ENCODE measurements around the gene SMYD3. TPM values are rescaled to one million over a fixed set of nuclear protein-coding genes. Genes with fewer than 3 reads are reported as not detected.
"Not testable (repeated sequence)": the region's sequence is repeated elsewhere in the genome, so short reads cannot be mapped to it uniquely, and the experiment has no call there.

SMYD3 gene
- total RNA-seq, 4 donors from 2014 or later: 7.6 to 26.3 (median 13.4) TPM

GRCh38 chr1:246032031-246032551, 475.0 kb downstream of the SMYD3 start:
- ATAC-seq (ENCODE audit: low FRiP score) (peak; percentile 19), DNase-seq (ENCODE audit: low spot score) (no peak)
- TF ChIP-seq CTCF (IDR thresholded peaks at IDR 0.05): no peak

- no peak for DNase-seq (ENCODE audit: low spot score)
- TF ChIP-seq CTCF (IDR thresholded peaks at IDR 0.05): no peak
- no peak for ATAC-seq (ENCODE audit: low FRiP score)
These were observed 477.5 kb downstream of the SMYD3 start for GRCh38 chr1:246029616-246030015.

GRCh38 chr1:246024118-246024517, 483.0 kb downstream of the SMYD3 start:
- not testable (repeated sequence) for ATAC-seq (ENCODE audit: low FRiP score); DNase-seq (ENCODE audit: low spot score)

GRCh38 chr1:246020211-246020954, 486.7 kb downstream of the SMYD3 start:
- ATAC-seq (ENCODE audit: low FRiP score): no peak
- no peak for TF ChIP-seq CTCF (IDR thresholded peaks at IDR 0.05)
- no peak for DNase-seq (ENCODE audit: low spot score)

GRCh38 chr1:246018146-246018545, 488.9 kb downstream of the SMYD3 start:
- ATAC-seq (ENCODE audit: low FRiP score): no peak
- no peak for DNase-seq (ENCODE audit: low spot score)
- no peak for TF ChIP-seq CTCF (IDR thresholded peaks at IDR 0.05)

- no peak for TF ChIP-seq CTCF (IDR thresholded peaks at IDR 0.05)
- ATAC-seq (ENCODE audit: low FRiP score) (no peak), DNase-seq (ENCODE audit: low spot score) (no peak)
These were observed 494.7 kb downstream of the SMYD3 start for GRCh38 chr1:246012341-246012740.

- no peak for TF ChIP-seq CTCF (IDR thresholded peaks at IDR 0.05)
- DNase-seq (ENCODE audit: low spot score) (no peak), ATAC-seq (ENCODE audit: low FRiP score) (no peak)
These were observed 496.7 kb downstream of the SMYD3 start for GRCh38 chr1:246010386-246010785.

Data from omental fat pad (tissue), 4 donors.